ENCODE data around the gene TRUB2. TPM values are rescaled to one million over a fixed set of nuclear protein-coding genes. Genes with fewer than 3 reads are reported as not detected.
A peak's percentile ranks its signal among the peaks of the same experiment; 100 is the strongest.

Gene TRUB2
- total and polyA plus RNA-seq, 2 of the 13 experiments (the other 11 are each of a cell fraction or from before 2014, with no cell fraction given) = 22.3 to 41.2 TPM

- TF ChIP-seq, protein P1, sequence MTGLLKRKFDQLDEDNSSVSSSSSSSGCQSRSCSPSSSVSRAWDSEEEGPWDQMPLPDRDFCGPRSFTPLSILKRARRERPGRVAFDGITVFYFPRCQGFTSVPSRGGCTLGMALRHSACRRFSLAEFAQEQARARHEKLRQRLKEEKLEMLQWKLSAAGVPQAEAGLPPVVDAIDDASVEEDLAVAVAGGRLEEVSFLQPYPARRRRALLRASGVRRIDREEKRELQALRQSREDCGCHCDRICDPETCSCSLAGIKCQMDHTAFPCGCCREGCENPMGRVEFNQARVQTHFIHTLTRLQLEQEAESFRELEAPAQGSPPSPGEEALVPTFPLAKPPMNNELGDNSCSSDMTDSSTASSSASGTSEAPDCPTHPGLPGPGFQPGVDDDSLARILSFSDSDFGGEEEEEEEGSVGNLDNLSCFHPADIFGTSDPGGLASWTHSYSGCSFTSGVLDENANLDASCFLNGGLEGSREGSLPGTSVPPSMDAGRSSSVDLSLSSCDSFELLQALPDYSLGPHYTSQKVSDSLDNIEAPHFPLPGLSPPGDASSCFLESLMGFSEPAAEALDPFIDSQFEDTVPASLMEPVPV (CRISPR knock-in tag; IDR thresholded peaks at IDR 0.05) = no peak
- TF ChIP-seq NR2C2 (CRISPR knock-in tag; IDR thresholded peaks at IDR 0.05; ENCODE audit: borderline replicate concordance) (peak; percentile 84), SETDB1 (CRISPR knock-in tag; IDR thresholded peaks at IDR 0.05; ENCODE audit: borderline replicate concordance) (no peak), SNAPC2 (CRISPR knock-in tag; IDR thresholded peaks at IDR 0.05) (no peak), CENPT (CRISPR knock-in tag; IDR thresholded peaks at IDR 0.05; ENCODE audit: low read depth) (0 out of 2 replicates have a peak, but pooled peaks have one; percentile 32), GPN1 (CRISPR knock-in tag; IDR thresholded peaks at IDR 0.05; ENCODE audit: borderline replicate concordance) (0 out of 2 replicates have a peak, but pooled peaks have one; percentile 22), NCOA1 (CRISPR knock-in tag; IDR thresholded peaks at IDR 0.05) (peak; percentile 92; the same call in 1 of the 2 replicates), ZNF180 (CRISPR knock-in tag; IDR thresholded peaks at IDR 0.05; ENCODE audit: borderline replicate concordance, low read depth) (no peak), HCFC1 (IDR thresholded peaks at IDR 0.05; ENCODE audit: low read depth, low read length) (peak; percentile 80), ZNF124 (CRISPR knock-in tag; IDR thresholded peaks at IDR 0.05) (peak; percentile 59; the same call in 1 of the 2 replicates), CBFB (CRISPR knock-in tag; IDR thresholded peaks at IDR 0.05) (peak; percentile 92), ZNF746 (CRISPR knock-in tag; IDR thresholded peaks at IDR 0.05) (no peak), TEAD3 (CRISPR knock-in tag; optimal IDR thresholded peaks at IDR 0.05; ENCODE audit: borderline replicate concordance) (peak; percentile 50), ZNF619 (CRISPR knock-in tag; IDR thresholded peaks at IDR 0.05) (0 out of 2 replicates have a peak, but pooled peaks have one; percentile 45), PHB2 (IDR thresholded peaks at IDR 0.05; ENCODE audit: partially characterized antibody) (no peak), ZNF564 (CRISPR knock-in tag; IDR thresholded peaks at IDR 0.05) (no peak; the same call in 1 of the 2 replicates), MTA3 (CRISPR knock-in tag; IDR thresholded peaks at IDR 0.05) (no peak), ZNF652 (CRISPR knock-in tag; IDR thresholded peaks at IDR 0.05; ENCODE audit: borderline replicate concordance, low read depth) (peak; percentile 36; the same call in 1 of the 2 replicates), ATRX (CRISPR knock-in tag; IDR thresholded peaks at IDR 0.05; ENCODE audit: borderline replicate concordance) (no peak), MATR3 (CRISPR knock-in tag; IDR thresholded peaks at IDR 0.05) (no peak), ZEB1 (IDR thresholded peaks at IDR 0.05; ENCODE audit: insufficient replicate concordance, low read depth) (no peak), SKI (IDR thresholded peaks at IDR 0.05; ENCODE audit: partially characterized antibody) (peak; percentile 69)
- TF ChIP-seq, protein P2, sequence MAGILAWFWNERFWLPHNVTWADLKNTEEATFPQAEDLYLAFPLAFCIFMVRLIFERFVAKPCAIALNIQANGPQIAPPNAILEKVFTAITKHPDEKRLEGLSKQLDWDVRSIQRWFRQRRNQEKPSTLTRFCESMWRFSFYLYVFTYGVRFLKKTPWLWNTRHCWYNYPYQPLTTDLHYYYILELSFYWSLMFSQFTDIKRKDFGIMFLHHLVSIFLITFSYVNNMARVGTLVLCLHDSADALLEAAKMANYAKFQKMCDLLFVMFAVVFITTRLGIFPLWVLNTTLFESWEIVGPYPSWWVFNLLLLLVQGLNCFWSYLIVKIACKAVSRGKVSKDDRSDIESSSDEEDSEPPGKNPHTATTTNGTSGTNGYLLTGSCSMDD (CRISPR knock-in tag; IDR thresholded peaks at IDR 0.05) = no peak
- TF ChIP-seq, protein P3, sequence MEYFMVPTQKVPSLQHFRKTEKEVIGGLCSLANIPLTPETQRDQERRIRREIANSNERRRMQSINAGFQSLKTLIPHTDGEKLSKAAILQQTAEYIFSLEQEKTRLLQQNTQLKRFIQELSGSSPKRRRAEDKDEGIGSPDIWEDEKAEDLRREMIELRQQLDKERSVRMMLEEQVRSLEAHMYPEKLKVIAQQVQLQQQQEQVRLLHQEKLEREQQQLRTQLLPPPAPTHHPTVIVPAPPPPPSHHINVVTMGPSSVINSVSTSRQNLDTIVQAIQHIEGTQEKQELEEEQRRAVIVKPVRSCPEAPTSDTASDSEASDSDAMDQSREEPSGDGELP (IDR thresholded peaks at IDR 0.05; ENCODE audit: borderline replicate concordance, low read depth) = no peak
- TF ChIP-seq, protein P4, sequence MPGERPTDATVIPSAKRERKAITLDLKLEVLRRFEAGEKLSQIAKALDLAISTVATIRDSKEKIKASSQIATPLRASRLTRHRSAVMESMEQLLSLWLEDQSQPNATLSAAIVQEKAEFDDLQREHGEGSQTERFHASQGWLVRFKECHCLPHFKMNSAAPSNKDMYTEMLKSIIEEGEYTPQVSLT (CRISPR knock-in tag; IDR thresholded peaks at IDR 0.05; ENCODE audit: borderline replicate concordance, low read depth) = no peak; the same call in 1 of the 2 replicates
- TF ChIP-seq, protein P5, sequence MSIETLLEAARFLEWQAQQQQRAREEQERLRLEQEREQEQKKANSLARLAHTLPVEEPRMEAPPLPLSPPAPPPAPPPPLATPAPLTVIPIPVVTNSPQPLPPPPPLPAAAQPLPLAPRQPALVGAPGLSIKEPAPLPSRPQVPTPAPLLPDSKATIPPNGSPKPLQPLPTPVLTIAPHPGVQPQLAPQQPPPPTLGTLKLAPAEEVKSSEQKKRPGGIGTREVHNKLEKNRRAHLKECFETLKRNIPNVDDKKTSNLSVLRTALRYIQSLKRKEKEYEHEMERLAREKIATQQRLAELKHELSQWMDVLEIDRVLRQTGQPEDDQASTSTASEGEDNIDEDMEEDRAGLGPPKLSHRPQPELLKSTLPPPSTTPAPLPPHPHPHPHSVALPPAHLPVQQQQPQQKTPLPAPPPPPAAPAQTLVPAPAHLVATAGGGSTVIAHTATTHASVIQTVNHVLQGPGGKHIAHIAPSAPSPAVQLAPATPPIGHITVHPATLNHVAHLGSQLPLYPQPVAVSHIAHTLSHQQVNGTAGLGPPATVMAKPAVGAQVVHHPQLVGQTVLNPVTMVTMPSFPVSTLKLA (IDR thresholded peaks at IDR 0.05) = peak; percentile 56
These were observed at the start of gene TRUB2, which contains the start of gene COQ4 (continued) for GRCh38 chr9:128322404-128323211.
